NCI-H2196 (cell line): Measurements from ENCODE around the gene PARD3.
"Not testable (repeated sequence)": the region's sequence is repeated elsewhere in the genome, so short reads cannot be mapped to it uniquely, and the experiment has no call there.

Source experiments
- DNase-seq: peaks from one replicate; lab custom pipeline; 2025; ENCODE audit not compliant: unreplicated experiment; lab: John Stamatoyannopoulos, UW

PARD3 gene

GRCh38 chr10:34745244-34745643, 69.9 kb downstream of the PARD3 start:
- no peak for DNase-seq

- no peak for DNase-seq
Observed at GRCh38 chr10:34744590-34744989, 70.5 kb downstream of the PARD3 start.

GRCh38 chr10:34743814-34744213, 71.3 kb downstream of the PARD3 start:
- DNase-seq, result no peak

GRCh38 chr10:34742456-34742855, 72.6 kb downstream of the PARD3 start:
- DNase-seq, result no peak

- not testable (repeated sequence) for DNase-seq
Observed at GRCh38 chr10:34741087-34741486, 74.0 kb downstream of the PARD3 start.

GRCh38 chr10:34740321-34740720, 74.8 kb downstream of the PARD3 start:
- DNase-seq, result no peak

GRCh38 chr10:34739915-34740314, 75.2 kb downstream of the PARD3 start:
- DNase-seq, result peak; percentile 62

GRCh38 chr10:34737772-34738169, 77.3 kb downstream of the PARD3 start:
- no peak for DNase-seq

- no peak for DNase-seq
Observed at GRCh38 chr10:34736976-34737771, 77.9 kb downstream of the PARD3 start.

GRCh38 chr10:34734918-34735317, 80.2 kb downstream of the PARD3 start:
- no peak for DNase-seq

GRCh38 chr10:34732926-34733325, 82.2 kb downstream of the PARD3 start:
- DNase-seq, result no peak

GRCh38 chr10:34731885-34732701, 83.0 kb downstream of the PARD3 start:
- no peak for DNase-seq

GRCh38 chr10:34731213-34731612, 83.9 kb downstream of the PARD3 start:
- DNase-seq, result no peak

- DNase-seq, result no peak
Observed at GRCh38 chr10:34730726-34731125, 84.4 kb downstream of the PARD3 start.

GRCh38 chr10:34729619-34730018, 85.5 kb downstream of the PARD3 start:
- no peak for DNase-seq

GRCh38 chr10:34728361-34728760, 86.7 kb downstream of the PARD3 start:
- DNase-seq, result no peak

GRCh38 chr10:34727595-34728033, 87.5 kb downstream of the PARD3 start:
- no peak for DNase-seq

GRCh38 chr10:34726862-34727261, 88.2 kb downstream of the PARD3 start:
- no peak for DNase-seq

- DNase-seq, result peak; percentile 3
Observed at GRCh38 chr10:34723750-34724149, 91.3 kb downstream of the PARD3 start.

- DNase-seq, result no peak
Observed at GRCh38 chr10:34722404-34722803, 92.7 kb downstream of the PARD3 start.

GRCh38 chr10:34721208-34721840, 93.8 kb downstream of the PARD3 start:
- no peak for DNase-seq

- DNase-seq, result no peak
Observed at GRCh38 chr10:34719746-34720145, 95.3 kb downstream of the PARD3 start.
